ENCODE results near the gene JAM3. TPM values are rescaled to one million over a fixed set of nuclear protein-coding genes. Genes with fewer than 3 reads are reported as not detected.

Gene JAM3
- total and polyA plus RNA-seq, 2 donors = 61.1 to 90.2 TPM

- no peak overlapping the region for H3K4me3 ChIP-seq (ENCODE audit: low read depth, low read length)
- WGBS = 6% methylated on average over 17 of the region's 17 CpGs
- H3K4me1 ChIP-seq (ENCODE audit: insufficient read depth) = no peaks in the 10 kb centered on the region
These were observed 35.0 kb upstream of the JAM3 start for GRCh38 chr11:134033696-134034491.

GRCh38 chr11:134034496-134035381 lies 34.1 kb upstream of the JAM3 start:
- H3K4me1 ChIP-seq (ENCODE audit: insufficient read depth) = no peaks in the 10 kb centered on the region
- H3K36me3 ChIP-seq (ENCODE audit: insufficient read depth) = no peaks in the 10 kb centered on the region
- H3K27ac ChIP-seq (ENCODE audit: low read depth) = peak overlapping the region; percentile 1
- WGBS = 70% methylated on average over 15 of the region's 15 CpGs
- no peak for DNase-seq (ENCODE audit: extremely low spot score)
- H3K4me3 ChIP-seq (ENCODE audit: low read depth, low read length) = no peak overlapping the region

More at GRCh38 chr11:134033696-134034491, 35.0 kb upstream of the JAM3 start:
- DNase-seq (ENCODE audit: extremely low spot score) = peak; percentile 75
- no peaks in the 10 kb centered on the region for H3K36me3 ChIP-seq (ENCODE audit: insufficient read depth)
- peak overlapping the region; percentile 1 for H3K27ac ChIP-seq (ENCODE audit: low read depth)

DNA sequence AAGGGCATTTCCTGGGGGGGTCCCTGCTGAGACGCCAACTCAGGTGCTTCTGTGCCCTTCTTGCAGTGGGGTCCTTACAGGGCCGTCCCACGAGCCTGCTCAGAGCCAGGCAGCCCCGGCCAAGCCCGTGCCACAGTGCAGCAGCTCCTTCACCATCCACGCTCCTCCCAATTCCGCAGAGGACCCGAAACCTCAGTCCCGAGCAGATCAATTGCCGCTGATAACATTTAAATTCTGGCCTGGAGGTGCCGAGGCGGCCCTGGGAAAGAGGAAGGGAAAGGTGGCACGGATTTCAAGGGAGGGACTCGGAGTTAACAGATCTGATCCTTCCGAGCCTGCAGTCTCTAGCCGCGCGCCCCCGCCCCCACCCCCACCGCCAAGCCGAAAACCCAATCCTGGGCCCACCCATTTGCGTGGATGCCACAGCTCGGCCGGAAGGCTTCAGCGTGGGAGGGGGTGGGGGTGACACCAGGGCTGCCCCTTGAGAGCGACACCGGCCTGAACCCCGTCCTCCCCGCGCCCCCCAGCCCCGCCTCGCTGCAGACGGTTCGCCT lies 32.3 kb upstream of the JAM3 start:
- Histone ChIP-seq H3K4me1 (ENCODE audit: insufficient read depth) (no peaks in the 10 kb centered on the region), H3K36me3 (ENCODE audit: insufficient read depth) (no peaks in the 10 kb centered on the region), H3K27ac (ENCODE audit: low read depth) (peak overlapping the region; percentile 64), H3K4me3 (ENCODE audit: low read depth, low read length) (peak overlapping the region; percentile 57)
- DNase-seq (ENCODE audit: extremely low spot score) = no peak
- 4% methylated on average over 34 of the region's 34 CpGs for WGBS

DNA sequence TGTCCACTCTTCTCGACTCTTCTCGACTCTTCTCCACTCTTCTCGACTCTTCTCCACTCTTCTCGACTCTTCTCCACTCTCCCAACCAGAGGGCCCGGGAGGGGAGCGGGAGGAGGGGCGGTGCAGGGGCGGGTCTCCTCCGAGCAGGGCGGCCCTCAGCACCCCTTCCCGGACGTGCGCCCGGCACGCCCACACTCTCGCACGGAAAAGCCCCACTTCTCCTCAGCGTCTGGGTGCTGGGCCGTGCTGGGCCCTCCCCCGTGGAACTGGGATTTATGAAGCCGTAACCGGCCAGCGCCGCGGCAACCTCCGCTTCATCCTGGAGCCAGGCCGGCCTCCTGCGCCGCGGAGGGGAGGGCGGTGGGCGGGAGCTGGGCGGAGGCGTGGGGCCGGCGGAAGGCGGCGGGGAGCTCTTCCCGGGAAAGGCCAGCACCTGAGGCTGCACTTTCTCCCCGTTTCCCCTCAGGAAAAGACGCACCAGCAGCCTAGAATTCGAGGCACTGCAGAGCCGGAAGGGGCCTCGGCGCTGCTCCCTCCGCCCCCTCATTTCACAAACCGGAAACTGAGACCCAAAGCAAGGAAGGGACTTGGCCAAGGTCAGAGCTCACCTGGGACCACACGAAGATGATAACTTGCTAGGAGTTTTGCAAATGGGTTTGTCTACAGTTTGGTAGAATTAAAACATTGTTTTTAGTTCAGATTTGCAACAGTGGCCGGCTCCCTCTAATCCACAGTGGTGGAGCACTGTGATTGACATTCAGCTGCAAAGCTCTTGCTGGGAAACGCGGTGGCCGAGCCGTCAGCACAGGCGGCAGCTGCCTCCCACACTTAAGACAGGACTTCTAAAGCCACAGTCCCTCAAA lies 31.6 kb upstream of the JAM3 start:
- Histone ChIP-seq H3K4me3 (ENCODE audit: low read depth, low read length) (peak overlapping the region; percentile 57), H3K27ac (ENCODE audit: low read depth) (peak overlapping the region; percentile 64), H3K36me3 (ENCODE audit: insufficient read depth) (no peaks in the 10 kb centered on the region), H3K4me1 (ENCODE audit: insufficient read depth) (no peaks in the 10 kb centered on the region)
- under 1% methylated on average over 54 of the region's 54 CpGs for WGBS
- peak; percentile 49 for DNase-seq (ENCODE audit: extremely low spot score)

GRCh38 chr11:134038897-134039470 lies 29.9 kb upstream of the JAM3 start:
- Histone ChIP-seq H3K27ac (ENCODE audit: low read depth) (no peak overlapping the region), H3K4me3 (ENCODE audit: low read depth, low read length) (no peak overlapping the region), H3K36me3 (ENCODE audit: insufficient read depth) (no peaks in the 10 kb centered on the region), H3K4me1 (ENCODE audit: insufficient read depth) (no peaks in the 10 kb centered on the region)
- WGBS = 27% methylated on average over 10 of the region's 10 CpGs
- no peak for DNase-seq (ENCODE audit: extremely low spot score)

DNA sequence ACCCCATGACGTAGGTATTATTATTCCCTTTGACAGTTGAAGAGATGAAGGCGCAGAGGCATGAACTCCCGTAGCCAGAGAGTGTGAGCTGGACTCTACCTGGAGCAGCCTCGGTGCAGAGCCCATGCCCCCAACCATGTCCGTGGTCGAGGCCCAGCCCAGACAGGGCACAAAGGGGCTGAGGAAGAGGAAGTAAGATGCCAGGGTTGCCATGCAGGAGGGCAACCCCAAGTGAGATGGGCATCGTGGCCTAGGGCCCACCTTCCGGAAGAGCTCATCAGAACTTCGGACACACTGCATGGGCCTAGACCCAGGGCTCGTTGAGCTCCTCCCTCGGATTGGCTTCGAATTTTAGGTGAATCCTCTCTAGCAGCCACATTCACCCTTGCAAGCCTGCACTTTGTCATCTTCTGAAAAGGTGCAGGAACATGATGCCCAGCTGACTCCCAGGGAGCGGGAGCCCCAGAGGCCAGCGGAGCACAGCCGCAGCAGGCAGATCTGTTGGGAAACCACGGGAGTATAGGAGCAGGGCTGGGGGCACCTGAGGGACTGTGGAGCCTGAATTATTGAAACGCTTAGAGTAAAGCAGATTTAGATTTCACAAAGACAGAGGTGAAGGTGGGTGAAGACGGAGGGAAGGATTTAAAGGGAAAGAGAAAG lies 29.0 kb upstream of the JAM3 start:
- no peak overlapping the region for H3K4me3 ChIP-seq (ENCODE audit: low read depth, low read length)
- H3K4me1 ChIP-seq (ENCODE audit: insufficient read depth) = no peaks in the 10 kb centered on the region
- no peak for DNase-seq (ENCODE audit: extremely low spot score)
- no peaks in the 10 kb centered on the region for H3K36me3 ChIP-seq (ENCODE audit: insufficient read depth)
- 75% methylated on average over 18 of the region's 18 CpGs for WGBS
- H3K27ac ChIP-seq (ENCODE audit: low read depth) = peak overlapping the region; percentile 54

- Histone ChIP-seq H3K4me1 (ENCODE audit: insufficient read depth) (no peaks in the 10 kb centered on the region), H3K36me3 (ENCODE audit: insufficient read depth) (no peaks in the 10 kb centered on the region), H3K4me3 (ENCODE audit: low read depth, low read length) (no peak overlapping the region), H3K27ac (ENCODE audit: low read depth) (peak overlapping the region; percentile 46)
- WGBS = 36% methylated on average over 20 of the region's 20 CpGs
- DNase-seq (ENCODE audit: extremely low spot score) = no peak
These were observed 28.2 kb upstream of the JAM3 start for GRCh38 chr11:134040386-134041302.

DNA sequence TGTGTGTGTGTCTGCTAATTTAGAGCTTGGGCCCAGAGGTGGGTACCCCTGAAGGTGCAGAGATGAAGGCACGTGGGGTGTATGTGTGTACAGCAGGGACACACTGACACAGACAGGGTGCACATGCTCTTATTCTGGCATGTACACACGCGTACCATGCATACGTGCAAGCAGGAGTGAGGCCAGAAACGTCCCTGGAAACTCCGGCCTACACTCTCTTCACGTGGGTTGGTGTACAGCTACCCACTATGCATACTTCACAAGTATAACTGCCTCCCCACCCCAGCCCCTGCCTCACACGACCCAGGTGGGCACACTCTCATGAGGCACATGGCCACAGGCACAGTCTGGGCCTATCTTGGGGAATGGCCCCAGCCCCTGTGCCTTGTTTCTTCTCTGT lies 27.5 kb upstream of the JAM3 start:
- peak overlapping the region; percentile 78 for H3K27ac ChIP-seq (ENCODE audit: low read depth)
- no peaks in the 10 kb centered on the region for H3K36me3 ChIP-seq (ENCODE audit: insufficient read depth)
- H3K4me3 ChIP-seq (ENCODE audit: low read depth, low read length) = no peak overlapping the region
- H3K4me1 ChIP-seq (ENCODE audit: insufficient read depth) = no peaks in the 10 kb centered on the region
- no peak for DNase-seq (ENCODE audit: extremely low spot score)
- 44% methylated on average over 8 of the region's 8 CpGs for WGBS

DNA sequence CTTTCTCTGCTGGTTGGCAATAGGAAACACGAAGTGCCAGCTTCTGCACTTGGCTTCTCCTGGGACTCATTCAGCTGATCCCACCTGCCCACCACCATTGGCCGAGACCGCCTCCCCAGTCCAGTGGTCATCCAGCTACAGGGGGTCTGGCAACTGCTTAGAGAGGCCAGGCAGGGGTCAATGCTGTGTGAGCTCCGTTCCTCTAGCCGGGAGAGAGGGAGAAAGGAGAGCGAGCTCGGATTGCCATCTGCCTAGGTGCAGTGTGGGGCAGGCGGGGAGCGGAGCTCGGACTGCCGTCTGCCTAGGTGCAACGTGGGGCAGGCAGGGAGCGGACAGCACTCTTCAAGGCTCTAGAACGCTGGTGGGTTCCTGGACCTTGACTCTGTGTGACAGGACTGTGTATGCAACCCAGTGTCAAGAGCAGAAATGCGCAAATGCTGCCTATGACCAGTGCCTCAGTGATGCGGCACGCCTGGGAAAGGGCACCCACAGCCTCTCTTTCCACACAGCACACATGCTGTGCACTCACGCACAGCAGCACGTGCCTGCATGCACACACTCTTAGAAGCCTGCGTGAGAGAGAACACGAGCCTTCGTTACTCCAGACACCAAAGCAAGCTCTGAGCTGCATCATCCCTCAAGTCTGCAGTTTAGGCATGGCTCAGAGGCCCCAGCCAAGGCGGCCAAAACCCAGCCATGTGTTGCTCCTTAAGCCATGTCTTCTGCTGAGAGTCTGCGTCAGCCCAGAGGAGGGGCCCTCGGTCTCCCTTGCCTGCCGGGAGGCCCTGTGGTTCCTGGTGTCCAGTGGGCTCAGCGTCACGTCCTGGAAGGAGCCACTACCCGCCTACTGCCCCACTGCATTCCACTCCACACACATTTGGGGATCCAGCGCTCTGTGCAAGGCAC lies 26.8 kb upstream of the JAM3 start:
- Histone ChIP-seq H3K4me3 (ENCODE audit: low read depth, low read length) (no peak overlapping the region), H3K4me1 (ENCODE audit: insufficient read depth) (no peaks in the 10 kb centered on the region), H3K27ac (ENCODE audit: low read depth) (no peak overlapping the region), H3K36me3 (ENCODE audit: insufficient read depth) (no peaks in the 10 kb centered on the region)
- 77% methylated on average over 30 of the region's 30 CpGs for WGBS
- no peak for DNase-seq (ENCODE audit: extremely low spot score)

- Histone ChIP-seq H3K27ac (ENCODE audit: low read depth) (no peak overlapping the region), H3K4me1 (ENCODE audit: insufficient read depth) (no peaks in the 10 kb centered on the region), H3K4me3 (ENCODE audit: low read depth, low read length) (no peak overlapping the region), H3K36me3 (ENCODE audit: insufficient read depth) (no peaks in the 10 kb centered on the region)
- 97% methylated on average over 9 of the region's 9 CpGs for WGBS
- DNase-seq (ENCODE audit: extremely low spot score) = no peak
These were observed 25.0 kb upstream of the JAM3 start for GRCh38 chr11:134043821-134044420.
